ENCODE results near the gene SLC15A3. TPM values are rescaled to one million over a fixed set of nuclear protein-coding genes. Genes with fewer than 3 reads are reported as not detected.

The SLC15A3 gene
- polyA plus RNA-seq, 1 donor from 2014 or later: not detected

DNA sequence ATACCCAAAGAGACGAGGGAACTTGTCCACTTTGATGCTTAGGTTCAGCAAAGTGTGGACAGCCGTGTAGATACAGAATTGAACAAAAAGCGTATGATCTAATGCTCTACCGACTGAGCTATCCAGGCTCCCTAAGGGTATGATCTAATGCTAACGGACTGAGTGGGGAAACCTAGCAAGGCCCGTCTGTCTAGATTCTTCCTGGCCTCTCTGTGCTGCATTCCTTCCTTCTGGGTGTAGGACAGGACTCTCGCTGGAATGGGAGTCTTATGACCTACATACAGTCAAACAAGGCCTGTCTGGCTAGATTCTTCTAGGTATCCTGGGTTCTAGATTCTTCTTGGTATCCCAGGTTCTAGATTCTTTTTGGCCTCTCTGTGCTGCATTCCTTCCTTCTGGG, 8.4 kb upstream of the SLC15A3 start:
- H3K4me2 ChIP-seq (ENCODE audit: low read length): no peak overlapping the region
- no peaks in the 10 kb centered on the region for H3K9me2 ChIP-seq (ENCODE audit: insufficient read depth, low read length)
- no peak overlapping the region for H2AFZ ChIP-seq (ENCODE audit: low read depth, low read length)
- H3K79me2 ChIP-seq (replicated peaks; ENCODE audit: insufficient read depth, low read length): no peaks in the 10 kb centered on the region
- H3K27ac ChIP-seq (ENCODE audit: low read length): no peak overlapping the region
- no peaks in the 10 kb centered on the region for H3K27me3 ChIP-seq (ENCODE audit: insufficient read depth, low read depth, low read length)
- no peaks in the 10 kb centered on the region for H3K36me3 ChIP-seq (ENCODE audit: insufficient read depth, low read length)
- H3K9me3 ChIP-seq (ENCODE audit: low read length): no peaks in the 10 kb centered on the region
- no peak overlapping the region for H3K9ac ChIP-seq (ENCODE audit: low read length)
- no peak for TF ChIP-seq CTCF (IDR thresholded peaks at IDR 0.05; ENCODE audit: poor library complexity, severe bottlenecking)
- no peak for TF ChIP-seq SMC3 (conservative IDR thresholded peaks at IDR 0.05; ENCODE audit: poor library complexity)
- no peak for TF ChIP-seq EP300 (conservative IDR thresholded peaks at IDR 0.05; ENCODE audit: poor library complexity, severe bottlenecking)
- no peak for TF ChIP-seq RAD21 (conservative IDR thresholded peaks at IDR 0.05)
- no peak for TF ChIP-seq MXI1 (conservative IDR thresholded peaks at IDR 0.05; ENCODE audit: poor library complexity, severe bottlenecking)
- TF ChIP-seq EZH2 (IDR thresholded peaks at IDR 0.05; ENCODE audit: borderline replicate concordance, insufficient read depth, low read length, poor library complexity, severe bottlenecking): no peak
- TF ChIP-seq, protein P1, sequence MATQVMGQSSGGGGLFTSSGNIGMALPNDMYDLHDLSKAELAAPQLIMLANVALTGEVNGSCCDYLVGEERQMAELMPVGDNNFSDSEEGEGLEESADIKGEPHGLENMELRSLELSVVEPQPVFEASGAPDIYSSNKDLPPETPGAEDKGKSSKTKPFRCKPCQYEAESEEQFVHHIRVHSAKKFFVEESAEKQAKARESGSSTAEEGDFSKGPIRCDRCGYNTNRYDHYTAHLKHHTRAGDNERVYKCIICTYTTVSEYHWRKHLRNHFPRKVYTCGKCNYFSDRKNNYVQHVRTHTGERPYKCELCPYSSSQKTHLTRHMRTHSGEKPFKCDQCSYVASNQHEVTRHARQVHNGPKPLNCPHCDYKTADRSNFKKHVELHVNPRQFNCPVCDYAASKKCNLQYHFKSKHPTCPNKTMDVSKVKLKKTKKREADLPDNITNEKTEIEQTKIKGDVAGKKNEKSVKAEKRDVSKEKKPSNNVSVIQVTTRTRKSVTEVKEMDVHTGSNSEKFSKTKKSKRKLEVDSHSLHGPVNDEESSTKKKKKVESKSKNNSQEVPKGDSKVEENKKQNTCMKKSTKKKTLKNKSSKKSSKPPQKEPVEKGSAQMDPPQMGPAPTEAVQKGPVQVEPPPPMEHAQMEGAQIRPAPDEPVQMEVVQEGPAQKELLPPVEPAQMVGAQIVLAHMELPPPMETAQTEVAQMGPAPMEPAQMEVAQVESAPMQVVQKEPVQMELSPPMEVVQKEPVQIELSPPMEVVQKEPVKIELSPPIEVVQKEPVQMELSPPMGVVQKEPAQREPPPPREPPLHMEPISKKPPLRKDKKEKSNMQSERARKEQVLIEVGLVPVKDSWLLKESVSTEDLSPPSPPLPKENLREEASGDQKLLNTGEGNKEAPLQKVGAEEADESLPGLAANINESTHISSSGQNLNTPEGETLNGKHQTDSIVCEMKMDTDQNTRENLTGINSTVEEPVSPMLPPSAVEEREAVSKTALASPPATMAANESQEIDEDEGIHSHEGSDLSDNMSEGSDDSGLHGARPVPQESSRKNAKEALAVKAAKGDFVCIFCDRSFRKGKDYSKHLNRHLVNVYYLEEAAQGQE (IDR thresholded peaks at IDR 0.05; ENCODE audit: borderline replicate concordance): no peak
- no peak for TF ChIP-seq POLR2AphosphoS5 (IDR thresholded peaks at IDR 0.05)
- TF ChIP-seq TAF1 (IDR thresholded peaks at IDR 0.05; ENCODE audit: low read depth): no peak
- no peaks in the 10 kb centered on the region for H3F3A ChIP-seq (ENCODE audit: insufficient read depth, low read length, poor library complexity, severe bottlenecking)
- H3K4me3 ChIP-seq (ENCODE audit: low read length): no peak overlapping the region
- no peaks in the 10 kb centered on the region for H4K20me1 ChIP-seq (ENCODE audit: insufficient read depth)

- Histone ChIP-seq H3K79me2 (replicated peaks; ENCODE audit: insufficient read depth, low read length) (no peaks in the 10 kb centered on the region), H4K20me1 (ENCODE audit: insufficient read depth) (no peaks in the 10 kb centered on the region), H3F3A (ENCODE audit: insufficient read depth, low read length, poor library complexity, severe bottlenecking) (no peaks in the 10 kb centered on the region), H3K9ac (ENCODE audit: low read length) (no peak overlapping the region), H2AFZ (ENCODE audit: low read depth, low read length) (no peak overlapping the region), H3K9me2 (ENCODE audit: insufficient read depth, low read length) (no peaks in the 10 kb centered on the region), H3K4me2 (ENCODE audit: low read length) (peak overlapping the region; percentile 13), H3K27ac (ENCODE audit: low read length) (no peak overlapping the region), H3K4me3 (ENCODE audit: low read length) (peak overlapping the region; percentile 28), H3K27me3 (ENCODE audit: insufficient read depth, low read depth, low read length) (no peaks in the 10 kb centered on the region), H3K9me3 (ENCODE audit: low read length) (no peaks in the 10 kb centered on the region), H3K36me3 (ENCODE audit: insufficient read depth, low read length) (no peaks in the 10 kb centered on the region)
- TF ChIP-seq EP300 (conservative IDR thresholded peaks at IDR 0.05; ENCODE audit: poor library complexity, severe bottlenecking) (peak; percentile 58), TAF1 (IDR thresholded peaks at IDR 0.05; ENCODE audit: low read depth) (no peak), POLR2AphosphoS5 (IDR thresholded peaks at IDR 0.05) (peak; percentile 88)
Observed at GRCh38 chr11:60959431-60959830, 7.5 kb upstream of the SLC15A3 start.

GRCh38 chr11:60957188-60957587, 5.2 kb upstream of the SLC15A3 start:
- Histone ChIP-seq H3K9me2 (ENCODE audit: insufficient read depth, low read length) (no peaks in the 10 kb centered on the region), H3K9ac (ENCODE audit: low read length) (no peak overlapping the region), H3K9me3 (ENCODE audit: low read length) (no peaks in the 10 kb centered on the region), H3K4me2 (ENCODE audit: low read length) (no peak overlapping the region), H3K4me3 (ENCODE audit: low read length) (no peak overlapping the region), H3F3A (ENCODE audit: insufficient read depth, low read length, poor library complexity, severe bottlenecking) (no peaks in the 10 kb centered on the region), H2AFZ (ENCODE audit: low read depth, low read length) (no peak overlapping the region), H3K27me3 (ENCODE audit: insufficient read depth, low read depth, low read length) (peaks cover 5% of the 10 kb centered on the region), H3K36me3 (ENCODE audit: insufficient read depth, low read length) (no peaks in the 10 kb centered on the region), H4K20me1 (ENCODE audit: insufficient read depth) (no peaks in the 10 kb centered on the region), H3K27ac (ENCODE audit: low read length) (no peak overlapping the region), H3K79me2 (replicated peaks; ENCODE audit: insufficient read depth, low read length) (no peaks in the 10 kb centered on the region)
- TF ChIP-seq EZH2 (IDR thresholded peaks at IDR 0.05; ENCODE audit: borderline replicate concordance, insufficient read depth, low read length, poor library complexity, severe bottlenecking) (no peak), MXI1 (conservative IDR thresholded peaks at IDR 0.05; ENCODE audit: poor library complexity, severe bottlenecking) (no peak), EP300 (conservative IDR thresholded peaks at IDR 0.05; ENCODE audit: poor library complexity, severe bottlenecking) (no peak), SMC3 (conservative IDR thresholded peaks at IDR 0.05; ENCODE audit: poor library complexity) (no peak), POLR2AphosphoS5 (IDR thresholded peaks at IDR 0.05) (no peak), CTCF (IDR thresholded peaks at IDR 0.05; ENCODE audit: poor library complexity, severe bottlenecking) (no peak)
- TF ChIP-seq, protein P1 (IDR thresholded peaks at IDR 0.05; ENCODE audit: borderline replicate concordance): no peak
